ENCODE measurements around the gene HIP1.

HIP1 gene

DNA sequence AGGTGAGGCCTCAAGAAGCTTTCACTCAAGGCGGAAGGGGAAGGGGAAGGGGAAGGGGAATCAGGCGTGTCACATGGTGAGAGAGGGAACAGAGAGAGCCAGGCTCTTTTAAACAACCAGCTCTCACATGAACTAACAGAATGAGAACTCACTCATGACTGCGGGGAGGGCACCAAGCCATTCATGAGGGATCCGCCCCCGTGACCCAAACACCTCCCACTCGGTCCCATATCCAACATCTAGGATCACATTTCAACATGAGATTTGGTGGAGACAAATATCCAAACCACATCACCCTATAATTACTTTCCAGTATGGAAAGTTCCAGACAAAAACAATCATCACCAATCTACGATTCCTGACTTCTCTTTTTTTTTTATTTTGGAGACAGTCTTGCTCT is 22.9 kb downstream of the HIP1 start:
- TF ChIP-seq CTCF (IDR thresholded peaks at IDR 0.05) = no peak
- no peak for TF ChIP-seq ZFX (IDR thresholded peaks at IDR 0.05; ENCODE audit: borderline replicate concordance)
- no peak overlapping the region for H3K27ac ChIP-seq

- no peak overlapping the region for H3K27ac ChIP-seq
- TF ChIP-seq CTCF (IDR thresholded peaks at IDR 0.05) (no peak), ZFX (IDR thresholded peaks at IDR 0.05; ENCODE audit: borderline replicate concordance) (no peak)
Observed at GRCh38 chr7:75712517-75713361, 26.0 kb downstream of the HIP1 start.

GRCh38 chr7:75711656-75712514 is 26.9 kb downstream of the HIP1 start:
- H3K27ac ChIP-seq = no peak overlapping the region
- TF ChIP-seq ZFX (IDR thresholded peaks at IDR 0.05; ENCODE audit: borderline replicate concordance) (no peak), CTCF (IDR thresholded peaks at IDR 0.05) (no peak)

DNA sequence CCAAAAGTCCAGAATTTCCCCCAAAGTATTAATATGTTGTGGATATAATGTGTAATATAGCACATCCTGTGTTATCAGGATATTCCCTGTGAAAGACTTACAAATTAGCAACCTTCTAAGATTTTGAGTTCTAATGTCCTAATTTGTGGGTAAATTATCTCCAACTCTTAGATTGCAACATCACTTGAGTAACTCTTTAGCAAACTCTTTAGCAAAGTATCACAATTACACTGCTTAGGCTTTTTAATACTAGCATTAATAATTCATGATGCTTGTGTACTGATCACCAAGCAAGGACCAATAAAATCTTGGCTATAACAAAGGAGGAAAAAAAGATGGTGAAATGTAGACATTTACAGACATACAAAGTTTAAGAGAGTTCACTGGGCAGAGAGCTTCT is 27.7 kb downstream of the HIP1 start:
- no peak overlapping the region for H3K27ac ChIP-seq
- TF ChIP-seq CTCF (IDR thresholded peaks at IDR 0.05) (no peak), ZFX (IDR thresholded peaks at IDR 0.05; ENCODE audit: borderline replicate concordance) (no peak)

DNA sequence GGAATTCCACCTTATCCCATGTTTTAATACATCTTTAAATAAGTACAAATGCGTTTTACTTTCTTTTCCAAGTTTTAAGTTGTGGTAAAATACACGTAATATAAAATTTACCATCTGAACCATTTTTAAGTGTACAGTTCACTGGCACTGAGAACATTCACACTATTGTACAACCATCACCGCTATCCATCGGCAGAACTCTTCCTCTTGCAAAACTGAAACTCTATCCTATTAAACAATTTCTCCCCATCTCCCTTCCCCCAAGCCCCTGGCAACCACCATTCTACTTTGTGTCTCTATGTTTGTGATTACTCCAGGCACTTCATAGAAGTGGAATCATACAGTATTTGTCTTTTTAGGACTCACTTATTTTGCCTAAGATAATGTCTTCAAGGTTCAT is 33.8 kb downstream of the HIP1 start:
- no peak overlapping the region for H3K27ac ChIP-seq
- no peak for TF ChIP-seq CTCF (IDR thresholded peaks at IDR 0.05)
- TF ChIP-seq ZFX (IDR thresholded peaks at IDR 0.05; ENCODE audit: borderline replicate concordance) = no peak

DNA sequence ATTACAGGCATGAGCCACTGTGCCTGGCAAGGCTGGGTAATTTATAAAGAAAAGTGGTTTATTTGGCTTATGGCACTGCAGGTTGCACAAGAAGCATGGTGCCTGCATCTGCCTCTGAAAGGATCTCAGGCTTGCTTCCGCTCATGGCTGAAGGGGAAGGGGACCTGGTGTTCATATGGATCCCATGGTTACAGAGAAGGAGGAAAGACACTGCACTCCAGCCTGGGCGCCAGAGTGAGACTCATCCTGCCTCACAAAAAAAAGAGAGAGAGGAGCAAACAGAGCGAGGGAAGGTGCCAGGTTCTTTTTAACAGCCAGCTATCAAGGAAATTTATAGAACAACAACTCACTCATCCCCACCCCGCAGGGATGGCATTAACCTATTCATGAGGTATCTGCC is 36.2 kb downstream of the HIP1 start:
- H3K27ac ChIP-seq = no peak overlapping the region
- TF ChIP-seq CTCF (IDR thresholded peaks at IDR 0.05) (no peak), ZFX (IDR thresholded peaks at IDR 0.05; ENCODE audit: borderline replicate concordance) (no peak)

- no peak for TF ChIP-seq CTCF (IDR thresholded peaks at IDR 0.05)
- TF ChIP-seq ZFX (IDR thresholded peaks at IDR 0.05; ENCODE audit: borderline replicate concordance) = no peak
- no peak overlapping the region for H3K27ac ChIP-seq
Observed at GRCh38 chr7:75699993-75700392, 38.7 kb downstream of the HIP1 start.
